GM12878 (cell line): ENCODE data around the gene SLC30A7. TPM values are rescaled to one million over a fixed set of nuclear protein-coding genes. Genes with fewer than 3 reads are reported as not detected.

Experiments
- ATAC-seq: fragments of 200-7000 bp; cut with Tn5 transposase; 3 replicates; pipeline ENCODE4 v1.9.1; 2020; ENCODE audit warnings: mild to moderate bottlenecking, moderate library complexity
- BruUV-seq: library from RNA; stranded (reverse); fragments of 400-500 nt; replicated peaks from 2 replicates; lab custom pipeline; 2021; lab: Mats Ljungman, UMichigan
- CTCF ChIA-PET: fragments of 300-600 bp; sonication (Branson Sonifier 250); formaldehyde crosslinking; extraction: SDS; loops from one replicate; lab custom pipeline; 2021; ENCODE audit warnings: inconsistent platforms; lab: Yijun Ruan, JAX
- POLR2A ChIA-PET: fragments of 350-600 bp; formaldehyde crosslinking; extraction: SDS; loops from one replicate; lab custom pipeline; 2021; ENCODE audit warnings: inconsistent platforms; lab: Charles Lee
- RAD21 ChIA-PET: fragments of 300-600 bp; sonication (Branson Sonifier 250); formaldehyde crosslinking; loops from one replicate; lab custom pipeline; 2023; ENCODE audit warnings: antibody characterized with exemption; ENCODE audit not compliant: unreplicated experiment; lab: Charles Lee
- SMC1A ChIA-PET: fragments of 300-600 bp; sonication (Branson Sonifier 250); formaldehyde crosslinking; loops from one replicate; lab custom pipeline; 2023; ENCODE audit not compliant: unreplicated experiment, uncharacterized antibody; lab: Charles Lee
- DNase-seq: peaks from one replicate; pipeline ENCODE4 v3.0.0-alpha.2; 2011; ENCODE audit warnings: low read depth, low spot score
- FAIRE-seq: peaks from 3 replicates; lab custom pipeline; 2011; peaks lifted over from hg19 to GRCh38; lab: Jason Lieb, UNC
- H2AFZ ChIP-seq: 2 replicates; pipeline ENCODE4 v1.6.0; 2011; ENCODE audit warnings: low read depth, low read length, control low read depth; ENCODE audit not compliant: control insufficient read depth
- H3K27ac ChIP-seq: 2 replicates; pipeline ENCODE4 v1.5.1; 2011; ENCODE audit warnings: control low read depth; ENCODE audit not compliant: control insufficient read depth, insufficient read depth
- H3K27me3 ChIP-seq, 2 experiments: replicated peaks in 1 of 2; 2 replicates each; pipeline versions ENCODE4 v1.6.0 to v1.6.1; 2011; ENCODE audit warnings: low read length in 1 of 2; ENCODE audit not compliant: control insufficient read depth in 2 of 2, insufficient read depth in 2 of 2
- H3K36me3 ChIP-seq, 2 experiments: 2 replicates each; pipeline ENCODE4 v1.5.1; 2011; ENCODE audit warnings: low read length in 1 of 2; ENCODE audit not compliant: control insufficient read depth in 2 of 2, insufficient read depth in 2 of 2
- H3K4me1 ChIP-seq: 2 replicates; pipeline ENCODE4 v1.6.1; 2011; ENCODE audit warnings: mild to moderate bottlenecking, low read length, moderate library complexity, mixed read lengths; ENCODE audit not compliant: control insufficient read depth, insufficient read depth
- H3K4me2 ChIP-seq: 2 replicates; pipeline ENCODE4 v1.6.0; 2011; ENCODE audit warnings: control low read depth; ENCODE audit not compliant: control insufficient read depth, insufficient read depth
- H3K4me3 ChIP-seq: fragments of 200-600 bp; sonication (generic); 2 replicates; pipeline ENCODE4 v1.5.1; 2016
- H3K79me2 ChIP-seq: 2 replicates; pipeline ENCODE4 v1.6.0; 2011; ENCODE audit warnings: low read length; ENCODE audit not compliant: control insufficient read depth, insufficient read depth
- H3K9ac ChIP-seq: 2 replicates; pipeline ENCODE4 v1.8.0; 2011; ENCODE audit warnings: low read length, control low read depth, mixed read lengths; ENCODE audit not compliant: control insufficient read depth, insufficient read depth
- H3K9me3 ChIP-seq: replicated peaks from 3 replicates; pipeline ENCODE4 v1.5.1; 2011; ENCODE audit warnings: mild to moderate bottlenecking, low read length; ENCODE audit not compliant: control insufficient read depth, insufficient read depth
- H4K20me1 ChIP-seq: 2 replicates; pipeline ENCODE4 v1.6.0; 2011; ENCODE audit not compliant: control insufficient read depth, insufficient read depth
- ELK1 ChIP-seq: IDR thresholded peaks from 2 replicates; pipeline ENCODE4 v1.6.1; 2012; ENCODE audit warnings: low read depth, low read length, improper control_type of control experiment
- ETV6 ChIP-seq, 2 experiments: fragments of 450-650 bp in 1 of 2; IDR thresholded peaks in 1 of 2; conservative IDR thresholded peaks in 1 of 2; 2 replicates each; pipeline ENCODE4 v1.6.1; 2014; ENCODE audit warnings: antibody characterized with exemption in 1 of 2, borderline replicate concordance in 1 of 2, low read depth in 1 of 2, mild to moderate bottlenecking in 1 of 2, moderate library complexity in 1 of 2
- FOXK2 ChIP-seq: fragments of 450-650 bp; IDR thresholded peaks from 2 replicates; pipeline ENCODE4 v1.6.1; 2017; ENCODE audit warnings: mild to moderate bottlenecking, moderate library complexity
- NRF1 ChIP-seq: conservative IDR thresholded peaks from 2 replicates; pipeline ENCODE4 v1.6.1; 2011; ENCODE audit warnings: mild to moderate bottlenecking, low read depth, low read length, improper control_type of control experiment
- PAX5 ChIP-seq: IDR thresholded peaks from 2 replicates; pipeline ENCODE4 v1.6.1; 2011; ENCODE audit warnings: low read depth, low read length, borderline replicate concordance
- PAX8 ChIP-seq: fragments of 450-650 bp; IDR thresholded peaks from 2 replicates; pipeline ENCODE4 v1.6.1; 2017; ENCODE audit warnings: mild to moderate bottlenecking, moderate library complexity
- POLR2A ChIP-seq: IDR thresholded peaks from 2 replicates; pipeline ENCODE4 v1.6.1; 2011; ENCODE audit warnings: low read depth, mild to moderate bottlenecking, low read length
- RCOR1 ChIP-seq: conservative IDR thresholded peaks from 2 replicates; pipeline ENCODE4 v1.6.1; 2012; ENCODE audit warnings: low read depth, low read length, improper control_type of control experiment
- RFX5 ChIP-seq: IDR thresholded peaks from 2 replicates; pipeline ENCODE4 v1.6.1; 2011; ENCODE audit warnings: low read depth, low read length, improper control_type of control experiment
- ZNF384 ChIP-seq: IDR thresholded peaks from 2 replicates; pipeline ENCODE4 v1.6.1; 2012; ENCODE audit warnings: low read depth, mild to moderate bottlenecking, low read length, improper control_type of control experiment, borderline replicate concordance
- WGBS: methylation state at CpG from one replicate; pipeline ENCODE4 v1.1.6; 2016; ENCODE audit warnings: low lambda C conversion rate; ENCODE audit not compliant: insufficient replicate concordance, insufficient coverage; ENCODE audit errors: missing lambda C conversion rate; 5-methylcytosine and 5-hydroxymethylcytosine counted together
- in situ Hi-C: fragments of 300-500 bp; cut with MboI; formaldehyde crosslinking; loops from 9 replicates; pipeline ENCODE4 v1.14.3; 2018; ENCODE audit warnings: mixed read lengths
- intact Hi-C: fragments of 100-400 bp; cut with micrococcal nuclease; formaldehyde crosslinking; loops from one replicate; pipeline ENCODE4 v1.14.2; 2022; ENCODE audit not compliant: unreplicated experiment
- polyA plus RNA-seq, 11 experiments: library from polyadenylated mRNA; depleted of rRNA in 4 of 11; unstranded in 6 of 11; stranded (reverse) in 5 of 11; fragments of >200 nt; fragmentation: Nextera tagmentation in 4 of 11; fragmentation: Illumina TruSeq in 1 of 11; extraction: Ambion mirVana in 4 of 11; extraction: Trizol in 1 of 11; gene quantifications; 1 replicate in 1 of 11; 2 replicates in 10 of 11; pipeline versions ENCODE4 v1.2.1 to v1.2.3, GENCODE V29; 2011 to 2016; ENCODE audit warnings: inconsistent platforms in 2 of 11, missing spikeins in 2 of 11, low read depth in 1 of 11
- total RNA-seq, 4 experiments: library from RNA; depleted of rRNA in 3 of 4; stranded (reverse); fragments of >200 nt in 3 of 4; fragmentation: Illumina TruSeq in 1 of 4; extraction: Trizol in 1 of 4; gene quantifications; 2 replicates each; pipeline versions ENCODE4 v1.2.1 to v1.2.3, GENCODE V29; 2013 to 2021

The SLC30A7 gene
- total and polyA plus RNA-seq, 10 of the 15 experiments (the other 5 are each of a cell fraction or from before 2014, with no cell fraction given) = 4.4 to 23.3 (median 16.9) TPM

- Histone ChIP-seq H4K20me1 (no peaks in the 10 kb centered on the region), H3K27me3 (no peaks in the 10 kb centered on the region), H3K79me2 (no peaks in the 10 kb centered on the region), H3K4me1 (no peaks in the 10 kb centered on the region), H3K27ac (no peak overlapping the region), H3K36me3 (peaks cover 0 to 9% of the 10 kb centered on the region in 2 experiments; a peak in 2 of 4 replicates), H3K9me3 (no peaks in the 10 kb centered on the region), H3K4me2 (no peak overlapping the region), H3K4me3 (no peak overlapping the region), H2AFZ (no peak overlapping the region), H3K9ac (no peak overlapping the region)
- no peak for TF ChIP-seq PAX5
- TF ChIP-seq RCOR1 = no peak
- TF ChIP-seq ETV6 (conservative IDR thresholded peaks at IDR 0.05 in 1 of 2, IDR thresholded peaks at IDR 0.05 in 1 of 2; ENCODE audit: borderline replicate concordance in 1 of 2, low read depth in 1 of 2) = no peak
- no peak for TF ChIP-seq FOXK2
- no peak for TF ChIP-seq PAX8
- no peak for TF ChIP-seq ZNF384
- TF ChIP-seq RFX5 = no peak
- no peak for TF ChIP-seq NRF1
- no peak for TF ChIP-seq POLR2A
- TF ChIP-seq ELK1 = no peak
- BruUV-seq = no TSS peak
- SMC1A ChIA-PET = interaction anchor here (1.0 to 2.0 kb wide), 3 partner anchors 9 to 31 kb away, joined by 3 to 10 read pairs (median 5); no protein-coding TSS in a partner anchor
- RAD21 ChIA-PET = no interaction called here
- DNase-seq (no peak), ATAC-seq (no peak), FAIRE-seq (no peak)
- intact Hi-C loops (no loop called here), in situ Hi-C loops (no loop called here)
- WGBS = 34% methylated on average over 4 of the region's 4 CpGs
- CTCF ChIA-PET = interaction anchor here (1.2 to 1.5 kb wide), 4 partner anchors 11 to 443 kb away, joined by 3 to 4 read pairs (median 4); no protein-coding TSS in a partner anchor
- POLR2A ChIA-PET = interaction anchor here (0.5 kb wide), 1 partner anchor 273 kb away, joined by 5 read pairs; no protein-coding TSS in a partner anchor
Observed at GRCh38 chr1:100995198-100995988, 99.5 kb downstream of the SLC30A7 start.
